Measurements from ENCODE around the gene FGGY.

Gene FGGY

GRCh38 chr1:59798600-59798999, 501.7 kb downstream of the FGGY start:
- no peak for TF ChIP-seq SUZ12 (IDR thresholded peaks at IDR 0.05; ENCODE audit: extremely low read depth, insufficient read depth, insufficient read length)
- no peak for TF ChIP-seq ZNF274 (IDR thresholded peaks at IDR 0.05; ENCODE audit: low read depth, low read length)
- H3K36me3 ChIP-seq (ENCODE audit: insufficient read depth, insufficient read length, low read length) = no peaks in the 10 kb centered on the region
- no peak overlapping the region for H3K4me3 ChIP-seq (ENCODE audit: insufficient read length, low read depth)
- H3K9me3 ChIP-seq (ENCODE audit: insufficient read depth, low read length) = no peaks in the 10 kb centered on the region
- H3K9ac ChIP-seq (ENCODE audit: insufficient read length, low read depth) = no peak overlapping the region
- no peak for DNase-seq (ENCODE audit: low read depth, low spot score)
- no peaks in the 10 kb centered on the region for H3K4me1 ChIP-seq (ENCODE audit: insufficient read depth, insufficient read length)
- H3K27me3 ChIP-seq (ENCODE audit: insufficient read depth, insufficient read length) = no peaks in the 10 kb centered on the region

- Histone ChIP-seq H3K9me3 (ENCODE audit: insufficient read depth, low read length) (no peaks in the 10 kb centered on the region), H3K27me3 (ENCODE audit: insufficient read depth, insufficient read length) (no peaks in the 10 kb centered on the region), H3K9ac (ENCODE audit: insufficient read length, low read depth) (no peak overlapping the region), H3K36me3 (ENCODE audit: insufficient read depth, insufficient read length, low read length) (no peaks in the 10 kb centered on the region), H3K4me1 (ENCODE audit: insufficient read depth, insufficient read length) (no peaks in the 10 kb centered on the region), H3K4me3 (ENCODE audit: insufficient read length, low read depth) (no peak overlapping the region)
- no peak for DNase-seq (ENCODE audit: low read depth, low spot score)
- TF ChIP-seq SUZ12 (IDR thresholded peaks at IDR 0.05; ENCODE audit: extremely low read depth, insufficient read depth, insufficient read length) (no peak), YY1 (IDR thresholded peaks at IDR 0.05; ENCODE audit: insufficient read depth, insufficient read length) (no peak), ZNF274 (IDR thresholded peaks at IDR 0.05; ENCODE audit: low read depth, low read length) (no peak)
Observed at GRCh38 chr1:59803458-59804038, 506.7 kb downstream of the FGGY start.

DNA sequence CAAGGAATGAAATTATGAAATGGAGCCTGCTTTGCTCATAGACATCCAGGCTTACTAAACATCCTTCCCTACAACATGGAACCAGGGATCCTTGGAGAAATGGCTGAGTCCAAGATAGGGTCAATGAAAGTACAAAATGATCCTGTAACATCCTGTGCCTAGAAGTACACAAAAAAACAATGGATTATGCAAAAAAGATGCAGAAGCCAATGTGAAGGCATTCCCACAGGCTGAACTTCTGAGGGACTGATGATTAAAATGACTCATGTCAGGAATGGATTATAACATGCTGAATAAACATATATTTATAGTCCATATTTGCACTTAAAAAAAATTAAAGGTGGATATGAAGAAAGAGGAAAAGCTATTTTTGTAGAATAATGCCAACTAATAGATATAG, 507.4 kb downstream of the FGGY start:
- H3K27me3 ChIP-seq (ENCODE audit: insufficient read depth, insufficient read length) = no peaks in the 10 kb centered on the region
- H3K9me3 ChIP-seq (ENCODE audit: insufficient read depth, low read length) = no peaks in the 10 kb centered on the region
- H3K4me3 ChIP-seq (ENCODE audit: insufficient read length, low read depth) = no peak overlapping the region
- H3K4me1 ChIP-seq (ENCODE audit: insufficient read depth, insufficient read length) = no peaks in the 10 kb centered on the region
- no peaks in the 10 kb centered on the region for H3K36me3 ChIP-seq (ENCODE audit: insufficient read depth, insufficient read length, low read length)
- H3K9ac ChIP-seq (ENCODE audit: insufficient read length, low read depth) = no peak overlapping the region
- no peak for DNase-seq (ENCODE audit: low read depth, low spot score)
- TF ChIP-seq ZNF274 (IDR thresholded peaks at IDR 0.05; ENCODE audit: low read depth, low read length) (no peak), SUZ12 (IDR thresholded peaks at IDR 0.05; ENCODE audit: extremely low read depth, insufficient read depth, insufficient read length) (no peak), YY1 (IDR thresholded peaks at IDR 0.05; ENCODE audit: insufficient read depth, insufficient read length) (no peak)

GRCh38 chr1:59805554-59805953, 508.7 kb downstream of the FGGY start:
- Histone ChIP-seq H3K4me3 (ENCODE audit: insufficient read length, low read depth) (no peak overlapping the region), H3K27me3 (ENCODE audit: insufficient read depth, insufficient read length) (no peaks in the 10 kb centered on the region), H3K9ac (ENCODE audit: insufficient read length, low read depth) (no peak overlapping the region), H3K36me3 (ENCODE audit: insufficient read depth, insufficient read length, low read length) (no peaks in the 10 kb centered on the region), H3K4me1 (ENCODE audit: insufficient read depth, insufficient read length) (no peaks in the 10 kb centered on the region), H3K9me3 (ENCODE audit: insufficient read depth, low read length) (no peaks in the 10 kb centered on the region)
- no peak for DNase-seq (ENCODE audit: low read depth, low spot score)
- TF ChIP-seq SUZ12 (IDR thresholded peaks at IDR 0.05; ENCODE audit: extremely low read depth, insufficient read depth, insufficient read length) (no peak), YY1 (IDR thresholded peaks at IDR 0.05; ENCODE audit: insufficient read depth, insufficient read length) (no peak), ZNF274 (IDR thresholded peaks at IDR 0.05; ENCODE audit: low read depth, low read length) (no peak)

All from NT2/D1 (cell line).